ENCODE results near the gene SIKE1. TPM values are rescaled to one million over a fixed set of nuclear protein-coding genes. Genes with fewer than 3 reads are reported as not detected.

The SIKE1 gene
- total RNA-seq, 4 donors from 2014 or later, result 32.8 to 49.0 (median 35.1) TPM

DNA sequence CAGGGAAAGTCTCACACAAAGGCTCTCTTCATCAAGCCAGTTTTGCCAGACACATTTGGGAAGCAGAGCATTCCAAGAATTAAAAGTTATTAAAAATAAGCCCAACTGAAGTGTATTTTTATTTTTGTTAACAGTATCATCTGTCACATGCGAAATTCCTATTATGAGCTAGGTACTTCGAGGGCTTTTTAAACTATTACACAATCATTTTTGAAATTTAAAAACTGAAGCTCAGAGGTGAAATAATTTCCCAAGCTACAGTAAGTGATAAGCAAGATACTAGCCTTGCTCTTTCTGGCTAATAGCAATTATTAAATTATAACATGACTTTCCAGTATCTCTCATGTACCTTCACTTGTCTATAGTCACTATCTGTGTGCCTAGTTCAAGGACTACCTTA, 51.9 kb downstream of the SIKE1 start:
- TF ChIP-seq, protein P1, sequence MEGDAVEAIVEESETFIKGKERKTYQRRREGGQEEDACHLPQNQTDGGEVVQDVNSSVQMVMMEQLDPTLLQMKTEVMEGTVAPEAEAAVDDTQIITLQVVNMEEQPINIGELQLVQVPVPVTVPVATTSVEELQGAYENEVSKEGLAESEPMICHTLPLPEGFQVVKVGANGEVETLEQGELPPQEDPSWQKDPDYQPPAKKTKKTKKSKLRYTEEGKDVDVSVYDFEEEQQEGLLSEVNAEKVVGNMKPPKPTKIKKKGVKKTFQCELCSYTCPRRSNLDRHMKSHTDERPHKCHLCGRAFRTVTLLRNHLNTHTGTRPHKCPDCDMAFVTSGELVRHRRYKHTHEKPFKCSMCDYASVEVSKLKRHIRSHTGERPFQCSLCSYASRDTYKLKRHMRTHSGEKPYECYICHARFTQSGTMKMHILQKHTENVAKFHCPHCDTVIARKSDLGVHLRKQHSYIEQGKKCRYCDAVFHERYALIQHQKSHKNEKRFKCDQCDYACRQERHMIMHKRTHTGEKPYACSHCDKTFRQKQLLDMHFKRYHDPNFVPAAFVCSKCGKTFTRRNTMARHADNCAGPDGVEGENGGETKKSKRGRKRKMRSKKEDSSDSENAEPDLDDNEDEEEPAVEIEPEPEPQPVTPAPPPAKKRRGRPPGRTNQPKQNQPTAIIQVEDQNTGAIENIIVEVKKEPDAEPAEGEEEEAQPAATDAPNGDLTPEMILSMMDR (IDR thresholded peaks at IDR 0.05; ENCODE audit: low read depth), result no peak

DNA sequence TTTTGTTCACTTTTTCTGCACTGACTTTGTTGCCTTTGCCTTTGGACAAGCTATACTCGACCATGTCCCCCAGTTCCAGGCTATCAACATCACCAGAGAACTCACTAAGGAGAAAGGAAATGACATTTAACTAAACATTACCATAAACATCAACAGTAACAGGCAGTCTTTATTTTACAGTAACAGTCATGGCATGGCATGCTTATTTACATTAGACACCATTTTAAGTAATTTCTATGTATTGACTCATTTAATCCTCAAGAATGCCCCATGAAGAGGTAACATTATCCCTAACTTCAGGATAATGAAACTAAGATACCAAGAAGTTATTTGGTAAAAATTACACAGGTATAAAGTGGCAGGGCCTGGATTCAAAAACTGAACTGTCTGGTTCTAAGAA, 55.3 kb downstream of the SIKE1 start:
- TF ChIP-seq, protein P1 (IDR thresholded peaks at IDR 0.05; ENCODE audit: low read depth), result no peak

DNA sequence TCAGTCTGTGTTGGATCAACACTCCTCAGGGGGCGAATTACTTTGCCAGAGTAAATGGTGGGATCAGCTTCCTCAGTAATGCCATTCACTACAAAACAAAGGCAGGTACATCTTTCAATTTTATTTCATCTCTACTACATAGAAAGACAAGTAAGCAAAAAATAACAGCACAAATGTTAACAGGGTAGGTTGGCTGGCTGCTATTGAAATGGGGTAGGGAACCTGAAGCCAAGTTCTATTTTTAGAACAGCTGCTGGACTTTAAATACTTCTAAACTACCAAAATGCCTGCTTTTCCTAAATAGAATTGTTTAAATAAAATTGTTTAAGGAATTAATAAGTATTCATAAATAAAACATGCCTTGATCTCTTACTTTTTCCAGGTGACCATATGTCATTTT, 56.6 kb downstream of the SIKE1 start:
- TF ChIP-seq, protein P1 (IDR thresholded peaks at IDR 0.05; ENCODE audit: low read depth), result no peak

DNA sequence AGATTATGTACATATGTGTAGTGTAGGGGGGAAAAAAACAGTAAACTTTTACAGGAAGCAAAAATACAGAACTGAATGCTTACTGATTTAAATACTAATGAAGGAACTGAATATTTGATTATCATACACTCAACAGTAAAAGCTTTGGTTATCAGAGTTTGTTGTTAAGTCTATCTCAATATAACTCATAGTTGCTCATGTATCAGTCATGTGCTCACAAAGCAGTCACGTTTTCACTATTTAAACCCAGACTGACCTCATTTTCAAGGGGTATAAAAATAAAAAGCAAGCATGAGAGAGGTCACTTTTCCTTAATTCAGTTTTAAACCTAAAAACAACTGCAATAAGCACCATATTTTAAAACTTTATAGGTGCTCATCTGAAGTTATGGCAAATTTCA, 57.0 kb downstream of the SIKE1 start:
- TF ChIP-seq, protein P1 (IDR thresholded peaks at IDR 0.05; ENCODE audit: low read depth), result no peak

DNA sequence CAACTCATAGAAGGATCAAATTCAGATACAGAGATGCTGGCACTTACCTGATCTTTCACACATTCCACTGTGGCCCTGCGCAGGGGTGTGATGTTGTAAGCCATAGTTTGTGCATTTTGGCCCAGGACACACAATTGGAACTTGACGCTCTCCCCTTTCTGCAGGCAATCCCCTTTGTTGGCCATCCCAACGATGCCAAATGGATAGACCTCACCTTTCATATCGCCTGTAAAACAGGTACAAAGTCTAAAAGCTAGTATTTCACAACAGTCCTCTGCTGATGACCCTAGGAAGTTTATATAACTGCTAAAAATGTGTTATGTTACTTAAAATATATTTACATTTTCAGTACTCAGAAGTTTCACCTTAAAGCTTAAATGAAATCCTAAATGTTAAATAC, 60.0 kb downstream of the SIKE1 start:
- TF ChIP-seq, protein P1 (IDR thresholded peaks at IDR 0.05; ENCODE audit: low read depth), result no peak

Small RNA genes lying within 50 kb of the gene (small RNA-seq; reads per million reads assigned to genes)
- gene RNY1P13, result not detected

Other genes starting within 250 kb of the SIKE1 start
- 10 to 100 TPM; 20.7 to 50.4 (median 30.3) TPM for gene BCAS2, start 199.1 kb downstream of the SIKE1 start, total RNA-seq
- 1 to 10 TPM; 2.3 to 3.7 (median 2.8) TPM for gene DENND2C, start 110.6 kb downstream of the SIKE1 start, total RNA-seq
- gene AMPD1, start 85.1 kb downstream of the SIKE1 start, total RNA-seq, result under 1 TPM in 1 of 4 donors, not detected in 3; 0.51 TPM
- 10 to 100 TPM; 23.5 to 38.8 (median 31.1) TPM for gene NRAS, start 63.9 kb downstream of the SIKE1 start, total RNA-seq
- 1,000 to 10,000 TPM; 1,034 to 3,143 (median 1,944) TPM for gene CSDE1, start 22.7 kb downstream of the SIKE1 start, total RNA-seq
- under 1 TPM in 2 of 4 donors, not detected in 2; 0.33 to 0.44 TPM for gene SYCP1, start 74.2 kb upstream of the SIKE1 start, total RNA-seq
- gene TSHB, start 249.1 kb upstream of the SIKE1 start, total RNA-seq, result not detected